WERI-Rb-1 (cell line): ENCODE data around the gene NDEL1.
A peak's percentile ranks its signal among the peaks of the same experiment; 100 is the strongest.

Source experiments
- DNase-seq: peaks from one replicate; pipeline ENCODE4 v3.0.0-alpha.2; 2020
- H3K27ac ChIP-seq: fragments of 250-450 bp; sonication (Bioruptor Pico); 2 replicates; pipeline ENCODE4 v1.5.1; 2020; ENCODE audit warnings: mild to moderate bottlenecking, moderate library complexity
- H3K27me3 ChIP-seq: fragments of 250-450 bp; sonication (Bioruptor Pico); 2 replicates; pipeline ENCODE4 v1.5.1; 2021; ENCODE audit warnings: mild to moderate bottlenecking, low read depth, moderate library complexity; ENCODE audit not compliant: insufficient read depth, severe bottlenecking
- H3K36me3 ChIP-seq: fragments of 250-450 bp; sonication (Bioruptor Pico); 2 replicates; pipeline ENCODE4 v1.5.1; 2020; ENCODE audit warnings: mild to moderate bottlenecking, moderate library complexity
- H3K4me3 ChIP-seq: 2 replicates; pipeline ENCODE4 v1.5.1; 2011; ENCODE audit warnings: low read depth, mild to moderate bottlenecking, control low read depth, low read length
- H3K9me3 ChIP-seq: fragments of 250-450 bp; sonication (Bioruptor Pico); 2 replicates; pipeline ENCODE4 v1.5.1; 2021; ENCODE audit warnings: mild to moderate bottlenecking, moderate library complexity; ENCODE audit not compliant: severe bottlenecking
- CTCF ChIP-seq: IDR thresholded peaks from 2 replicates; pipeline ENCODE4 v1.5.1; 2011; ENCODE audit warnings: low read depth, mild to moderate bottlenecking, control low read depth, inconsistent platforms, low read length

Gene NDEL1

GRCh38 chr17:8435245-8436168 is at the start of gene NDEL1:
Gene NDEL1, plus strand, starts transcription at chr17:8435884. Its CDS starts 8,388 bp downstream, at chr17:8444272.
- no peak for TF ChIP-seq CTCF
- DNase-seq = peak; percentile 99
- peak within 1 kb of the TSS; percentile 81 for H3K27ac ChIP-seq

GRCh38 chr17:8386841-8387240 is 48.8 kb upstream of the NDEL1 start:
- no peak overlapping the region for H3K4me3 ChIP-seq
- no peak for TF ChIP-seq CTCF
- DNase-seq = no peak
- no peaks in the 10 kb centered on the region for H3K27me3 ChIP-seq
- H3K36me3 ChIP-seq = peaks cover 3% of the 10 kb centered on the region
- no peaks in the 10 kb centered on the region for H3K9me3 ChIP-seq
- H3K27ac ChIP-seq = 0 out of 2 replicates have a peak overlapping the region, but pooled peaks have one; percentile 8

More at GRCh38 chr17:8435245-8436168, at the start of gene NDEL1:
- Histone ChIP-seq H3K27me3 (no peaks in the 10 kb centered on the region), H3K4me3 (peak within 1 kb of the TSS; percentile 98), H3K9me3 (no peaks in the 10 kb centered on the region), H3K36me3 (peaks cover 5% of the 10 kb centered on the region; the same call in 1 of the 2 replicates)

GRCh38 chr17:8387914-8388651 is 47.6 kb upstream of the NDEL1 start:
- Histone ChIP-seq H3K9me3 (no peaks in the 10 kb centered on the region), H3K27ac (no peak overlapping the region), H3K36me3 (no peaks in the 10 kb centered on the region), H3K27me3 (no peaks in the 10 kb centered on the region), H3K4me3 (no peak overlapping the region)
- no peak for DNase-seq
- no peak for TF ChIP-seq CTCF

- Histone ChIP-seq H3K36me3 (no peaks in the 10 kb centered on the region), H3K27me3 (no peaks in the 10 kb centered on the region), H3K9me3 (no peaks in the 10 kb centered on the region), H3K4me3 (no peak overlapping the region), H3K27ac (no peak overlapping the region)
- DNase-seq = no peak
- TF ChIP-seq CTCF = no peak
Measured at GRCh38 chr17:8391711-8392110, 44.0 kb upstream of the NDEL1 start.

GRCh38 chr17:8392274-8392673 is 43.4 kb upstream of the NDEL1 start:
- Histone ChIP-seq H3K36me3 (no peaks in the 10 kb centered on the region), H3K27ac (no peak overlapping the region), H3K4me3 (no peak overlapping the region), H3K9me3 (no peaks in the 10 kb centered on the region), H3K27me3 (no peaks in the 10 kb centered on the region)
- no peak for TF ChIP-seq CTCF
- DNase-seq = no peak
